GM18861 (cell line): ENCODE measurements around the gene TBL2.
"Not testable (repeated sequence)": the region's sequence is repeated elsewhere in the genome, so short reads cannot be mapped to it uniquely, and the experiment has no call there.

Experiments
- ATAC-seq: cut with Tn5 transposase; IDR thresholded peaks from one replicate; pipeline ENCODE4 v1.9.1; 2021; ENCODE audit not compliant: unreplicated experiment

Gene TBL2

GRCh38 chr7:73578342-73579128, at the start of gene TBL2:
Gene TBL2 (minus strand): TSS chr7:73578579. CDS start chr7:73578549, 30 bp downstream.
- ATAC-seq, result peak; percentile 80

GRCh38 chr7:73626814-73627213, 48.4 kb upstream of the TBL2 start:
- ATAC-seq, result no peak

GRCh38 chr7:73625276-73625675, 46.9 kb upstream of the TBL2 start:
- ATAC-seq, result no peak

GRCh38 chr7:73624669-73625001, 46.3 kb upstream of the TBL2 start:
- no peak for ATAC-seq

- no peak for ATAC-seq
Observed at GRCh38 chr7:73623798-73624668, 45.7 kb upstream of the TBL2 start, which contains the start of gene MLXIPL. Gene MLXIPL (minus strand): TSS chr7:73624522. CDS start chr7:73624492, 30 bp downstream.

- no peak for ATAC-seq
Observed at GRCh38 chr7:73622909-73623797, 44.8 kb upstream of the TBL2 start.

- no peak for ATAC-seq
Observed at GRCh38 chr7:73622527-73622908, 44.1 kb upstream of the TBL2 start.

GRCh38 chr7:73621168-73622063, 43.0 kb upstream of the TBL2 start:
- ATAC-seq, result no peak

GRCh38 chr7:73619394-73619793, 41.0 kb upstream of the TBL2 start:
- ATAC-seq, result not testable (repeated sequence)

- ATAC-seq, result no peak
Observed at GRCh38 chr7:73618538-73618937, 40.2 kb upstream of the TBL2 start.

GRCh38 chr7:73617520-73617919, 39.1 kb upstream of the TBL2 start:
- ATAC-seq, result not testable (repeated sequence)

GRCh38 chr7:73615886-73616285, 37.5 kb upstream of the TBL2 start:
- no peak for ATAC-seq

- ATAC-seq, result not testable (repeated sequence)
Observed at GRCh38 chr7:73614937-73615336, 36.6 kb upstream of the TBL2 start.

GRCh38 chr7:73613954-73614735, 35.8 kb upstream of the TBL2 start:
- ATAC-seq, result no peak

- ATAC-seq, result no peak
Observed at GRCh38 chr7:73612598-73613269, 34.4 kb upstream of the TBL2 start.

GRCh38 chr7:73611017-73611555, 32.7 kb upstream of the TBL2 start:
- ATAC-seq, result no peak

- ATAC-seq, result no peak
Observed at GRCh38 chr7:73610105-73610504, 31.7 kb upstream of the TBL2 start.

- ATAC-seq, result not testable (repeated sequence)
Observed at GRCh38 chr7:73607692-73607983, 29.3 kb upstream of the TBL2 start.
